GM18517 (cell line): ENCODE measurements around the gene FTSJ1.
"Not testable (repeated sequence)": the region's sequence is repeated elsewhere in the genome, so short reads cannot be mapped to it uniquely, and the experiment has no call there.

Experiments
- ATAC-seq: cut with Tn5 transposase; IDR thresholded peaks from one replicate; pipeline ENCODE4 v1.9.1; 2021; ENCODE audit warnings: mild to moderate bottlenecking, moderate library complexity; ENCODE audit not compliant: unreplicated experiment

Gene FTSJ1

GRCh38 chrX:48492293-48492910 lies 16.4 kb downstream of the FTSJ1 start:
- ATAC-seq: no peak

GRCh38 chrX:48493890-48494364 lies 17.9 kb downstream of the FTSJ1 start:
- no peak for ATAC-seq

GRCh38 chrX:48496660-48497059 lies 20.7 kb downstream of the FTSJ1 start:
- no peak for ATAC-seq

- ATAC-seq: no peak
Observed at GRCh38 chrX:48497871-48498270, 21.9 kb downstream of the FTSJ1 start.

GRCh38 chrX:48498374-48498809 lies 22.4 kb downstream of the FTSJ1 start:
- no peak for ATAC-seq

GRCh38 chrX:48504261-48504660 lies 28.3 kb downstream of the FTSJ1 start:
- ATAC-seq: no peak

GRCh38 chrX:48505481-48505880 lies 29.5 kb downstream of the FTSJ1 start:
- ATAC-seq: no peak

- no peak for ATAC-seq
Observed at GRCh38 chrX:48507246-48507645, 31.2 kb downstream of the FTSJ1 start.

GRCh38 chrX:48508400-48509244 lies 32.6 kb downstream of the FTSJ1 start, which contains the start of gene PORCN:
Gene PORCN (plus strand): TSS chrX:48508992. CDS start chrX:48509821, 829 bp downstream.
- ATAC-seq: no peak

- no peak for ATAC-seq
Observed at GRCh38 chrX:48509245-48509590, 33.2 kb downstream of the FTSJ1 start.

GRCh38 chrX:48509619-48510018 lies 33.6 kb downstream of the FTSJ1 start:
- no peak for ATAC-seq

- ATAC-seq: no peak
Observed at GRCh38 chrX:48511560-48511959, 35.6 kb downstream of the FTSJ1 start.

GRCh38 chrX:48512371-48512935 lies 36.5 kb downstream of the FTSJ1 start:
- no peak for ATAC-seq

GRCh38 chrX:48513670-48514069 lies 37.7 kb downstream of the FTSJ1 start:
- no peak for ATAC-seq

- no peak for ATAC-seq
Observed at GRCh38 chrX:48514126-48514806, 38.3 kb downstream of the FTSJ1 start.

GRCh38 chrX:48514868-48515460 lies 39.0 kb downstream of the FTSJ1 start:
- ATAC-seq: no peak

- no peak for ATAC-seq
Observed at GRCh38 chrX:48515842-48516241, 39.8 kb downstream of the FTSJ1 start.

GRCh38 chrX:48516285-48516684 lies 40.3 kb downstream of the FTSJ1 start:
- no peak for ATAC-seq

GRCh38 chrX:48516987-48517386 lies 41.0 kb downstream of the FTSJ1 start:
- ATAC-seq: no peak

GRCh38 chrX:48519481-48519880 lies 43.5 kb downstream of the FTSJ1 start:
- not testable (repeated sequence) for ATAC-seq

GRCh38 chrX:48520455-48520854 lies 44.5 kb downstream of the FTSJ1 start:
- no peak for ATAC-seq
